Mucosa of descending colon (tissue), 3 donors: ENCODE results near the gene GHR. TPM values are rescaled to one million over a fixed set of nuclear protein-coding genes. Genes with fewer than 3 reads are reported as not detected.

Source experiments
- ATAC-seq: fragments of 200-7000 bp; cut with Tn5 transposase; one replicate; pipeline ENCODE4 v1.9.1; 2020; ENCODE audit warnings: mild to moderate bottlenecking, moderate library complexity
- DNase-seq, 3 donors: peaks; one replicate each; pipeline ENCODE4 v3.0.0-alpha.2; 2020
- H3K36me3 ChIP-seq: fragments of 200-600 bp; one replicate; pipeline ENCODE4 v1.8.0; 2021; ENCODE audit warnings: low read depth, mild to moderate bottlenecking
- H3K4me1 ChIP-seq: fragments of 200-600 bp; one replicate; pipeline ENCODE4 v1.8.0; 2021; ENCODE audit warnings: low read depth, mild to moderate bottlenecking
- H3K4me3 ChIP-seq: fragments of 200-600 bp; one replicate; pipeline ENCODE4 v1.8.0; 2021; ENCODE audit warnings: mild to moderate bottlenecking
- H3K9me3 ChIP-seq: fragments of 200-600 bp; one replicate; pipeline ENCODE4 v1.8.0; 2021; ENCODE audit warnings: mild to moderate bottlenecking
- intact Hi-C, 2 donors: fragments of 100-400 bp; cut with DNase I in 1 of 2; cut with micrococcal nuclease in 1 of 2; formaldehyde crosslinking; loops; one replicate each; pipeline versions ENCODE4 v1.11.0 to v1.11.1; 2022; cut with DNase I, micrococcal nuclease
- total RNA-seq, 3 donors: library from RNA; stranded (reverse); fragmentation: NEBNext Ultra II Directional in 2 of 3; extraction: Animal tissue kit (Norgen Biotek cat#: 25700) in 2 of 3; gene quantifications; one replicate each; pipeline versions ENCODE4 v1.2.1 to v1.2.4, GENCODE V29; 2021 to 2023
- TF ChIP-seq, protein P1 (sequence below): fragments of 200-600 bp; IDR thresholded peaks from one replicate; pipeline ENCODE4 v1.8.0; 2022; ENCODE audit warnings: antibody characterized with exemption, mild to moderate bottlenecking
- donor health status: DM: no; HTN: no; CAD: no; lungs with moderate emphysema.
- donor health status: DM: no; HTN: no; CAD: no.
- donor health status: DM: no; HTN: yes; CAD: no.

Gene GHR
- total RNA-seq, 3 donors from 2014 or later: 8.7 to 10.3 (median 9.8) TPM

- ATAC-seq (no peak), DNase-seq (no peak)
- H3K4me3 ChIP-seq: no peak overlapping the region
- peaks cover 2% of the 10 kb centered on the region for H3K4me1 ChIP-seq
- intact Hi-C loops: no loop called here
- H3K36me3 ChIP-seq: no peaks in the 10 kb centered on the region
- H3K9me3 ChIP-seq: no peaks in the 10 kb centered on the region
- TF ChIP-seq, protein P1, sequence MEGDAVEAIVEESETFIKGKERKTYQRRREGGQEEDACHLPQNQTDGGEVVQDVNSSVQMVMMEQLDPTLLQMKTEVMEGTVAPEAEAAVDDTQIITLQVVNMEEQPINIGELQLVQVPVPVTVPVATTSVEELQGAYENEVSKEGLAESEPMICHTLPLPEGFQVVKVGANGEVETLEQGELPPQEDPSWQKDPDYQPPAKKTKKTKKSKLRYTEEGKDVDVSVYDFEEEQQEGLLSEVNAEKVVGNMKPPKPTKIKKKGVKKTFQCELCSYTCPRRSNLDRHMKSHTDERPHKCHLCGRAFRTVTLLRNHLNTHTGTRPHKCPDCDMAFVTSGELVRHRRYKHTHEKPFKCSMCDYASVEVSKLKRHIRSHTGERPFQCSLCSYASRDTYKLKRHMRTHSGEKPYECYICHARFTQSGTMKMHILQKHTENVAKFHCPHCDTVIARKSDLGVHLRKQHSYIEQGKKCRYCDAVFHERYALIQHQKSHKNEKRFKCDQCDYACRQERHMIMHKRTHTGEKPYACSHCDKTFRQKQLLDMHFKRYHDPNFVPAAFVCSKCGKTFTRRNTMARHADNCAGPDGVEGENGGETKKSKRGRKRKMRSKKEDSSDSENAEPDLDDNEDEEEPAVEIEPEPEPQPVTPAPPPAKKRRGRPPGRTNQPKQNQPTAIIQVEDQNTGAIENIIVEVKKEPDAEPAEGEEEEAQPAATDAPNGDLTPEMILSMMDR: no peak
These were observed 121.8 kb downstream of the GHR start for GRCh38 chr5:42545038-42545437.

GRCh38 chr5:42547141-42547540, 123.9 kb downstream of the GHR start:
- Histone ChIP-seq H3K4me3 (no peak overlapping the region), H3K4me1 (peaks cover 2% of the 10 kb centered on the region), H3K9me3 (no peaks in the 10 kb centered on the region), H3K36me3 (no peaks in the 10 kb centered on the region)
- TF ChIP-seq, protein P1: no peak
- intact Hi-C loops: no loop called here
- DNase-seq (no peak), ATAC-seq (peak; percentile 39)

DNA sequence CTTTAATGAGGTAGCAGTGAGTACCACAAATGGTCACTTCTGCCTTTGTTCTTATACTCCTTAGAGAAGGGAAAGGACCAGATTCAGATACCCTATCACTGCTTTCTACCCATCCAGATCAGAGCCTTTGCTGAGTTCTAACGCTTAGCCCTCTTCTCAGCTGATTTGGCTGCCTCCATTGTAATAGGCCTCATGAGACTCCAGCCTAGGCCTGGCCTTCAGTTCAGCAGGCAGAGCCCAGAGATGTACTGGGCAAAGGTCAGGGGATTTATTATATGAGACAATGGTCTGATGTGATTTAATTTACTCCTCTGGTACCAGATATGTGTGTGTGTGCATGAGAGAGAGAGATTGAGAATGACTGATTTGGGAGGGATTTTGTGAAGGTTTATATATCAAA, 124.7 kb downstream of the GHR start:
- intact Hi-C loops: no loop called here
- TF ChIP-seq, protein P1: no peak
- H3K4me1 ChIP-seq: peaks cover 2% of the 10 kb centered on the region
- ATAC-seq (no peak), DNase-seq (no peak)
- no peaks in the 10 kb centered on the region for H3K36me3 ChIP-seq
- no peaks in the 10 kb centered on the region for H3K9me3 ChIP-seq
- no peak overlapping the region for H3K4me3 ChIP-seq

DNA sequence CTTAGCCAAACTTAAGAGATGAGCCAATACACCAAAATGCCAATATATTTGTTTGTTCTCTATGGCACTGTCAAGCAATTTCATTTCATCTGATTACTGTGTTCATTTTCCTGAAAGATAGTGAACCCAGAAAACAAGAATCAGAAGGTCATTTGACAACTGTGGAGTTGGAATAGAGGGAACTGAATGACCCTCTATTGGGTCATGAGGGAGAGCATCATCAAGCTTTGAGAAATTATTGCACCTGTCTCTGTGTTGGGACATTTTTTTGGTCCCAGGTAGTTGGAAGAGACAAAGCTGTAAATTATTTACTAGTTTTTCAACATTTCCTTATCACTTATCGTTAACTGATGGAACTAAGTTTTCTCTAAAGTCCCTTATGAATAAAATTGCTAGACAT, 129.4 kb downstream of the GHR start:
- no peak for DNase-seq
- H3K4me3 ChIP-seq: no peak overlapping the region
- H3K9me3 ChIP-seq: no peaks in the 10 kb centered on the region
- peaks cover 2% of the 10 kb centered on the region for H3K4me1 ChIP-seq
- no peak for ATAC-seq
- H3K36me3 ChIP-seq: no peaks in the 10 kb centered on the region
- intact Hi-C loops: no loop called here
- TF ChIP-seq, protein P1: no peak

GRCh38 chr5:42553461-42553860, 130.2 kb downstream of the GHR start:
- TF ChIP-seq, protein P1: no peak
- intact Hi-C loops: no loop called here
- ATAC-seq: no peak

GRCh38 chr5:42555010-42555409, 131.8 kb downstream of the GHR start:
- ATAC-seq: no peak
- Histone ChIP-seq H3K4me3 (no peak overlapping the region), H3K9me3 (no peaks in the 10 kb centered on the region), H3K4me1 (no peaks in the 10 kb centered on the region), H3K36me3 (no peaks in the 10 kb centered on the region)
- no peak for DNase-seq
- TF ChIP-seq, protein P1: no peak
- intact Hi-C loops: no loop called here

More at GRCh38 chr5:42553461-42553860, 130.2 kb downstream of the GHR start:
- DNase-seq: no peak
- no peak overlapping the region for H3K4me3 ChIP-seq
- H3K36me3 ChIP-seq: no peaks in the 10 kb centered on the region
- no peaks in the 10 kb centered on the region for H3K4me1 ChIP-seq
- H3K9me3 ChIP-seq: no peaks in the 10 kb centered on the region
